Memory B cell (primary cell): Measurements from ENCODE around the gene COX6A1.
"Not testable (repeated sequence)": the region's sequence is repeated elsewhere in the genome, so short reads cannot be mapped to it uniquely, and the experiment has no call there.

Experiments used
- ATAC-seq: fragments of 150-1000 bp; cut with Tn5 transposase; 2 replicates; pipeline ENCODE4 v1.10.0; 2021; ENCODE audit warnings: low read depth, mild to moderate bottlenecking, moderate library complexity
- DNase-seq, 2 donors: peaks; one replicate each; pipeline ENCODE4 v3.0.0; 2022; ENCODE audit warnings: low spot score in 2 of 2
- H3K27ac Mint-ChIP-seq: one replicate; pipeline ENCODE4 v1.8.0; 2022; ENCODE audit warnings: mild to moderate bottlenecking, moderate library complexity, mixed read lengths
- H3K27me3 Mint-ChIP-seq: one replicate; pipeline ENCODE4 v1.8.0; 2022; ENCODE audit warnings: mixed read lengths
- H3K36me3 Mint-ChIP-seq: one replicate; pipeline ENCODE4 v1.8.0; 2022; ENCODE audit warnings: mild to moderate bottlenecking, mixed read lengths
- H3K4me1 Mint-ChIP-seq: one replicate; pipeline ENCODE4 v1.8.0; 2022; ENCODE audit warnings: mixed read lengths
- H3K4me3 Mint-ChIP-seq: one replicate; pipeline ENCODE4 v1.8.0; 2022; ENCODE audit warnings: mild to moderate bottlenecking, moderate library complexity, mixed read lengths
- H3K9me3 Mint-ChIP-seq: one replicate; pipeline ENCODE4 v1.8.0; 2022; ENCODE audit warnings: mixed read lengths

The COX6A1 gene

GRCh38 chr12:120445911-120446843 lies 8.3 kb downstream of the COX6A1 start, which contains the start of the genes GATC and TRIAP1:
Gene GATC (plus strand): TSS chr12:120446444. CDS start chr12:120446481, 37 bp downstream.
Gene TRIAP1 (minus strand): TSS chr12:120446384. CDS start chr12:120446372, 12 bp downstream.
- DNase-seq, result peak; percentile 75 to 94
- H3K27me3 Mint-ChIP-seq, result no peaks in the 10 kb centered on the region
- ATAC-seq, result peak; percentile 97
- no peaks in the 10 kb centered on the region for H3K9me3 Mint-ChIP-seq
- peaks cover 5% of the 10 kb centered on the region for H3K36me3 Mint-ChIP-seq
- H3K4me3 Mint-ChIP-seq, result peak within 1 kb of the TSS; percentile 93
- peaks cover 19% of the 10 kb centered on the region for H3K4me1 Mint-ChIP-seq
- H3K27ac Mint-ChIP-seq, result peak within 1 kb of the TSS; percentile 96

- Mint-ChIP-seq H3K4me3 (peak overlapping the region; percentile 93), H3K27ac (peak overlapping the region; percentile 96), H3K4me1 (peaks cover 19% of the 10 kb centered on the region)
- not testable (repeated sequence) for H3K9me3 Mint-ChIP-seq, H3K36me3 Mint-ChIP-seq, DNase-seq, H3K27me3 Mint-ChIP-seq
- ATAC-seq, result peak; percentile 8
These were observed 8.9 kb downstream of the COX6A1 start for GRCh38 chr12:120446844-120447178.

GRCh38 chr12:120447992-120448391 lies 10.1 kb downstream of the COX6A1 start:
- no peak for ATAC-seq
- H3K36me3 Mint-ChIP-seq, result peaks cover 2% of the 10 kb centered on the region

GRCh38 chr12:120452524-120452923 lies 14.6 kb downstream of the COX6A1 start:
- not testable (repeated sequence) for H3K9me3 Mint-ChIP-seq, H3K27ac Mint-ChIP-seq, H3K4me3 Mint-ChIP-seq, H3K27me3 Mint-ChIP-seq, ATAC-seq, DNase-seq
- H3K4me1 Mint-ChIP-seq, result peaks cover 16% of the 10 kb centered on the region
- H3K36me3 Mint-ChIP-seq, result peaks cover 11% of the 10 kb centered on the region

More at GRCh38 chr12:120447992-120448391, 10.1 kb downstream of the COX6A1 start:
- Mint-ChIP-seq H3K27ac (no peak overlapping the region), H3K9me3 (no peaks in the 10 kb centered on the region), H3K27me3 (no peaks in the 10 kb centered on the region), H3K4me1 (peaks cover 19% of the 10 kb centered on the region), H3K4me3 (peak overlapping the region; percentile 93)
- no peak for DNase-seq

GRCh38 chr12:120453060-120453750 lies 15.3 kb downstream of the COX6A1 start:
- no peak for ATAC-seq
- no peak overlapping the region for H3K4me3 Mint-ChIP-seq
- no peak for DNase-seq
- H3K27ac Mint-ChIP-seq, result no peak overlapping the region
- H3K4me1 Mint-ChIP-seq, result peaks cover 14% of the 10 kb centered on the region
- H3K9me3 Mint-ChIP-seq, result no peaks in the 10 kb centered on the region
- peaks cover 11% of the 10 kb centered on the region for H3K36me3 Mint-ChIP-seq
- H3K27me3 Mint-ChIP-seq, result no peaks in the 10 kb centered on the region

- peak; percentile 89 for ATAC-seq
- H3K9me3 Mint-ChIP-seq, result no peaks in the 10 kb centered on the region
- DNase-seq, result no peak
- H3K4me3 Mint-ChIP-seq, result no peak overlapping the region
- peaks cover 11% of the 10 kb centered on the region for H3K36me3 Mint-ChIP-seq
- no peak overlapping the region for H3K27ac Mint-ChIP-seq
- peaks cover 14% of the 10 kb centered on the region for H3K4me1 Mint-ChIP-seq
- no peaks in the 10 kb centered on the region for H3K27me3 Mint-ChIP-seq
These were observed 16.1 kb downstream of the COX6A1 start for GRCh38 chr12:120453977-120454376.

GRCh38 chr12:120455302-120455701 lies 17.4 kb downstream of the COX6A1 start:
- no peaks in the 10 kb centered on the region for H3K9me3 Mint-ChIP-seq
- peak overlapping the region; percentile 68 for H3K27ac Mint-ChIP-seq
- H3K36me3 Mint-ChIP-seq, result peaks cover 15% of the 10 kb centered on the region

GRCh38 chr12:120457133-120457532 lies 19.2 kb downstream of the COX6A1 start:
- Mint-ChIP-seq H3K27ac (peak overlapping the region; percentile 80), H3K9me3 (no peaks in the 10 kb centered on the region), H3K4me3 (no peak overlapping the region), H3K36me3 (peaks cover 16% of the 10 kb centered on the region), H3K27me3 (no peaks in the 10 kb centered on the region), H3K4me1 (peaks cover 10% of the 10 kb centered on the region)
- ATAC-seq, result no peak
- no peak for DNase-seq

More at GRCh38 chr12:120455302-120455701, 17.4 kb downstream of the COX6A1 start:
- Mint-ChIP-seq H3K27me3 (no peaks in the 10 kb centered on the region), H3K4me3 (no peak overlapping the region), H3K4me1 (peaks cover 10% of the 10 kb centered on the region)
- DNase-seq (no peak), ATAC-seq (no peak)

- H3K4me1 Mint-ChIP-seq, result peaks cover 11% of the 10 kb centered on the region
- no peak overlapping the region for H3K4me3 Mint-ChIP-seq
- no peaks in the 10 kb centered on the region for H3K9me3 Mint-ChIP-seq
- H3K27ac Mint-ChIP-seq, result no peak overlapping the region
- H3K36me3 Mint-ChIP-seq, result peaks cover 22% of the 10 kb centered on the region
- DNase-seq (no peak), ATAC-seq (no peak)
- no peaks in the 10 kb centered on the region for H3K27me3 Mint-ChIP-seq
These were observed 22.2 kb downstream of the COX6A1 start for GRCh38 chr12:120460157-120460556.

- ATAC-seq, result no peak
- Mint-ChIP-seq H3K4me3 (no peak overlapping the region), H3K4me1 (peaks cover 11% of the 10 kb centered on the region), H3K27me3 (no peaks in the 10 kb centered on the region), H3K9me3 (no peaks in the 10 kb centered on the region), H3K36me3 (peaks cover 19% of the 10 kb centered on the region), H3K27ac (no peak overlapping the region)
- no peak for DNase-seq
These were observed 24.3 kb downstream of the COX6A1 start for GRCh38 chr12:120462099-120462640.

- H3K4me1 Mint-ChIP-seq, result peaks cover 18% of the 10 kb centered on the region
- no peaks in the 10 kb centered on the region for H3K27me3 Mint-ChIP-seq
- H3K4me3 Mint-ChIP-seq, result no peak overlapping the region
- H3K9me3 Mint-ChIP-seq, result no peaks in the 10 kb centered on the region
- no peak for ATAC-seq
- no peak for DNase-seq
- no peak overlapping the region for H3K27ac Mint-ChIP-seq
- H3K36me3 Mint-ChIP-seq, result peaks cover 21% of the 10 kb centered on the region
These were observed 25.8 kb downstream of the COX6A1 start for GRCh38 chr12:120463712-120464111.

GRCh38 chr12:120465756-120466155 lies 27.8 kb downstream of the COX6A1 start:
- Mint-ChIP-seq H3K36me3 (peaks cover 16% of the 10 kb centered on the region), H3K4me1 (peaks cover 22% of the 10 kb centered on the region)

GRCh38 chr12:120466560-120467315 lies 28.8 kb downstream of the COX6A1 start:
- Mint-ChIP-seq H3K4me1 (peaks cover 22% of the 10 kb centered on the region), H3K27ac (no peak overlapping the region), H3K9me3 (no peaks in the 10 kb centered on the region), H3K36me3 (peaks cover 16% of the 10 kb centered on the region), H3K27me3 (no peaks in the 10 kb centered on the region), H3K4me3 (no peak overlapping the region)
- DNase-seq (peak in 1 of 2 donors; percentile 27), ATAC-seq (no peak)

More at GRCh38 chr12:120465756-120466155, 27.8 kb downstream of the COX6A1 start:
- H3K9me3 Mint-ChIP-seq, result no peaks in the 10 kb centered on the region
- DNase-seq (no peak), ATAC-seq (no peak)
- H3K4me3 Mint-ChIP-seq, result no peak overlapping the region
- no peaks in the 10 kb centered on the region for H3K27me3 Mint-ChIP-seq
- no peak overlapping the region for H3K27ac Mint-ChIP-seq
